Fibroblast of the aortic adventitia (primary cell): Measurements from ENCODE around the gene FANCL. TPM values are rescaled to one million over a fixed set of nuclear protein-coding genes. Genes with fewer than 3 reads are reported as not detected.
A peak's percentile ranks its signal among the peaks of the same experiment; 100 is the strongest.
"Not testable (repeated sequence)": the region's sequence is repeated elsewhere in the genome, so short reads cannot be mapped to it uniquely, and the experiment has no call there.

Experiments used
- DNase-seq: peaks from one replicate; pipeline ENCODE4 v3.0.0-alpha.2; 2010; ENCODE audit warnings: low read depth
- H3K4me3 ChIP-seq: 2 replicates; pipeline ENCODE4 v1.5.1; 2011; ENCODE audit warnings: low read depth, mild to moderate bottlenecking, control low read depth, low read length, moderate library complexity
- CTCF ChIP-seq: IDR thresholded peaks from 2 replicates; pipeline ENCODE4 v1.5.1; 2011; ENCODE audit warnings: mild to moderate bottlenecking, low read length, control low read depth, inconsistent platforms; ENCODE audit not compliant: insufficient read depth
- total RNA-seq: library from RNA; depleted of rRNA; stranded (reverse); fragments of >200 nt; gene quantifications from 2 replicates; pipeline ENCODE4 v1.2.3, GENCODE V29; 2012; ENCODE audit warnings: low replicate concordance

FANCL gene
- total RNA-seq, 1 donor, result 29.6 TPM

GRCh38 chr2:58186501-58186900, 54.6 kb downstream of the FANCL start:
- no peak for TF ChIP-seq CTCF
- H3K4me3 ChIP-seq, result no peak overlapping the region
- no peak for DNase-seq

DNA sequence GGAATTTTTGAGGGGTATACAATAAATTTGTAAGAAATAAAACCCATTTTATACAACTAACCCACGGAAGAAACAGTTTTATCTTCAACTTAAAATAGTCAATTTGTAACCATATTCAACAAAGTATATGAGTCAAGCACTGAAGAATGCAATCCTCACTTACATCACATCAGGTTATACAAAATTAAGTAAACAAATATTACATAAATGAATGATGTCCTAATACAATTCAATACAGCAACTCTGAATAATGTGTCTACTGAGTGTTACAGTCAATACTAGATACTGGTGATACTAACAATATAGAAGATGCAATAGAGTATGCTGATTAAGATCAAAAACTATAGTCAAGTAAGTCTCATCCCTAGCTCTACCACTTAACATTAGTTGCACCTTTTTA, 58.6 kb downstream of the FANCL start:
- TF ChIP-seq CTCF, result no peak
- peak; percentile 11 for DNase-seq
- no peak overlapping the region for H3K4me3 ChIP-seq

DNA sequence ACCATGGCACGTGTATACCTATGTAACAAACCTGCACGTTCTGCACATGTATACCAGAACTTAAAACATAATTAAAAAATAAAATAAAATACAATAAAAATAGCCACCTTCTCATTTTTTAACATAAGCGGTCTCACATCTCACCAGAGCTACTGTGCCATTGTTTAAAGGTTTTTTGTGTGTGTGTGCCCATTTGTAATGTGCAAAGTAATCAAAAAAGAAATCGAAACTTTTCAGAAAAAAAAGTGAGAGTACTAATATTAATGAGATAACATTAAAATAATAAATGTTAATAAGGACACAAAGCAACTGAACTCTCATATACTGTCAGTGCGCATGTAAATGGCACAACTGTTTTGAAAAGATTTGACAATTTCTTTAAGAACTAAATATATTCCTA, 60.5 kb downstream of the FANCL start:
- no peak for DNase-seq
- no peak overlapping the region for H3K4me3 ChIP-seq
- TF ChIP-seq CTCF, result no peak

GRCh38 chr2:58180175-58180574, 61.0 kb downstream of the FANCL start:
- not testable (repeated sequence) for H3K4me3 ChIP-seq, DNase-seq

DNA sequence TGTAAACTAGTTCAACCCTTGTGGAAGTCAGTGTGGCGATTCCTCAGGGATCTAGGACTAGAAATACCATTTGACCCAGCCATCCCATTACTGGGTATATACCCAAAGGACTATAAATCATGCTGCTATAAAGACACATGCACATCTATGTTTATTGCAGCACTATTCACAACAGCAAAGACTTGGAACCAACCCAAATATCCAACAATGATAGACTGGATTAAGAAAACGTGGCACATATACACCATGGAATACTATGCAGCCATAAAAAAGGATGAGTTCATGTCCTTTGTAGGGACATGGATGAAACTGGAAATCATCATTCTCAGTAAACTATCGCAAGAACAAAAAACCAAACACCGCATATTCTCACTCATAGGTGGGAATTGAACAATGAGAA, 63.9 kb downstream of the FANCL start:
- not testable (repeated sequence) for H3K4me3 ChIP-seq, DNase-seq

- H3K4me3 ChIP-seq, DNase-seq: not testable (repeated sequence)
These were observed 69.3 kb downstream of the FANCL start for GRCh38 chr2:58171831-58172230.

DNA sequence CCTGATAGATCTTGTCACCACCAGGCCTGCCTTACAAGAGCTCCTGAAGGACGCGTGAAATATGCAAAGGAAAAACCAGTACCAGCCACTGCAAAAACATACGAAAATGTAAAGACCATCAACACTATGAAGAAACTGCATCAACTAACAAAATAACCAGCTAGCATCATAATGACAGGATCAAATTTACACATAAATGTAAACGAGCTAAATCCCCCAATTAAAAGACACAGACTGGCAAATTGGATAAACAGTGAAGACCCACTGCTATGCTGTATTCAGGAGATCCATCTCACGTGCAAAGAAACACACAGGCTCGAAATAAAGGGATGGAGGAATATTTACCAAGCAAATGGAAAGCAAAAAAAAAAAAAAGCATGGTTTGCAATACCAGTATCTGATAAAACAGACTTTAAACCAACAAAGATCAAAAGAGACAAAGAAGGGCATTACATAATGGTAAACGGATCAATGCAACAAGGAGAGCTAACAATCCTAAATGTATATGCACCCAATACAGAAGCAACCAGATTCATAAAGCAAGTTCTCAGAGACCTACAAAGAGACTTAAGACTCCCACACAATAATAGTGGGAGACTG, 70.7 kb downstream of the FANCL start:
- not testable (repeated sequence) for DNase-seq, H3K4me3 ChIP-seq

DNA sequence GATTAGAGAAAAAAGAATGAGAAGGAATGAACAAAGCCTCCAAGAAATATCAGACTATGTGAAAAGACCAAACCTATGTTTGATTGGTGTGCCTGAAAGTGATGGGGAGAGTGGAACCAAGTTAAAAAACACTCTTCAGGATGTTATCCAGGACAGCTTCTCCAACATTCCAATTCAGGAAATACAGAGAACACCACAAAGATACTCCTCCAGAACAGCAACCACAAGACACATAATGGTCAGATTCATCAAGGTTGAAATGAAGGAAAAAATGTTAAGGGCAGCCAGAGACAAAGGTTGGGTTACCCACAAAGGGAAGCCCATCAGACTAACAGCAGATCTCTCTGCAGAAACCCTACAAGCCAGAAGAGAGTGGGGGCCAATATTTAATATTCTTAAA, 71.3 kb downstream of the FANCL start:
- not testable (repeated sequence) for H3K4me3 ChIP-seq, DNase-seq

DNA sequence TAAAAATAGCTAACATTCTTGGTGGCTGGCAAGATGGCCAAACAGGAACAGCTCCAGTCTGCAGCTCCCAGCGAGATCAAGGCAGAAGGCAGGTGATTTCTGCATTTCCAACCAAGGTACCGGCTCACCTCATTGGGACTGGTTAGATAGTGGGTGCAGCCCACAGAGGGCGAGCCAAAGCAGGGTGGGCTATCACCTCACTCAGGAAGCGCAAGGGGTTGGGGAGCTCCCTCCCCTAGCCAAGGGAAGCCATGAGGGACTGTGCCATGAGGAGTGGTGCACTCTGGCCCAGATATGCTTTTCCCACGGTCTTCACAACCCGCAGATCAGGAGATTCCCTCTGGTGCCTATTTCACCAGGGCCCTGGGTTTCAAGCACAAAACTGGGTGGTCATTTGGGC, 73.0 kb downstream of the FANCL start:
- DNase-seq, result not testable (repeated sequence)

GRCh38 chr2:58163913-58164312, 77.2 kb downstream of the FANCL start:
- TF ChIP-seq CTCF, result no peak

More for the DNA sequence above, 73.0 kb downstream of the FANCL start:
- H3K4me3 ChIP-seq, result not testable (repeated sequence)

More at GRCh38 chr2:58163913-58164312, 77.2 kb downstream of the FANCL start:
- DNase-seq, result no peak
- H3K4me3 ChIP-seq, result no peak overlapping the region
